GM04503 (cell line): ENCODE results near the gene RACGAP1.
A peak's percentile ranks its signal among the peaks of the same experiment; 100 is the strongest.

Experiments
- DNase-seq: peaks from one replicate; pipeline ENCODE4 v3.0.0-alpha.2; 2012; ENCODE audit warnings: low read depth

Gene RACGAP1

GRCh38 chr12:49954863-49955830, 70.1 kb downstream of the RACGAP1 start:
- no peak for DNase-seq

DNA sequence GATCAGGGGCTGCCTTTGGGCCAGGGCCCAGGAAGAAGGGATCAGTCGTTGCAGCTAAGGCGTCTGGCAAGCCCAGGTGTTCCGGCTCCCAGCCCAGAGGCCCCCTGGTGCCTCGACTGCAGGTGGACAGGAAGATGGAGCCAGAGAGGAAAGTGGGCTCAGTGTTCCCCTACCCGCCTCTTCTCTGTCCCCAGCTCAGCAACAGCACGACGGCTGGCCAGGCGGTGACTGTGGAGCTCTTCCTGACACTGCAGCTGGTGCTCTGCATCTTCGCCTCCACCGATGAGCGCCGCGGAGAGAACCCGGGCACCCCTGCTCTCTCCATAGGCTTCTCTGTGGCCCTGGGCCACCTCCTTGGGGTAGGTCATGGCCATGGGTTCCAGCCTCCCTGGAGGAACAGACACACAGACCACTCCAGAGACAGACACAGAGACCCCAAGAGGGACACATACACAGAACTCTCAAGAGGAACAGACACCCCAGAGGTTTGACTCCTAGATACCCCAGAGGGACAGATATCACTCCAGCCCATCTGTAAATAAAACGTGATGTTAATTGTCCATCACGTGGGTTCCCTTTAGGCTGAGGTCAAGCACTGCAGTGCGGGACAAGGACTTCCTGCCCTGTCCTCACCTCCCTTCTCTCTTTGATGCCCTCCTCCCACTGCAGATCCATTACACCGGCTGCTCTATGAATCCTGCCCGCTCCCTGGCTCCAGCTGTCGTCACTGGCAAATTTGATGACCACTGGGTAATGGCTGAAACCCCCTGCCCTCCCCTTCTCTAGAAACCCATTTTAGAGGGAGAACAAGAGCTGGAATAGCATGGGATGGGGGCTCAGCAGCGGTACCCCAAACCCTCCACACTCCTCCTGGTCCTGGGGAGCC, 71.1 kb downstream of the RACGAP1 start:
- DNase-seq: no peak

DNA sequence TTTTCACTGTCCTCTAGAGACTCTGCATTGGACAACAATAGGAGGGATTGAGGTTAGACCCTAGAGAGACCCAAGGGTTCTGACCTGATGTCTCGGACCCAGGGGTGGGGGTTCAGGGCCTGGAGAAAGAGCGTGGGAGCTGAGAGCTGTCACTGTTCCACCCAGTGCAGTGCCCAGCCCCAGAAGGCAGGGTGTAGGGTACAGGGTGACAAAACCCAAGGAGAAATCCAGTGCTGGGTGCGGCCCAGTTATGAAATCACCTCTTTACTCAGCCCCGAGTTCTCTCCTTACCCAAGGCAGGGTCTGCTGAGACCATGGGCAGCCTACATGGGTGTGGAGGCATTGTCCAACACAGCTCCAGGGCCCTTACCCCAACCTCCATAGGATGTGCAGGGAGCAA, 72.1 kb downstream of the RACGAP1 start:
- DNase-seq: no peak

DNA sequence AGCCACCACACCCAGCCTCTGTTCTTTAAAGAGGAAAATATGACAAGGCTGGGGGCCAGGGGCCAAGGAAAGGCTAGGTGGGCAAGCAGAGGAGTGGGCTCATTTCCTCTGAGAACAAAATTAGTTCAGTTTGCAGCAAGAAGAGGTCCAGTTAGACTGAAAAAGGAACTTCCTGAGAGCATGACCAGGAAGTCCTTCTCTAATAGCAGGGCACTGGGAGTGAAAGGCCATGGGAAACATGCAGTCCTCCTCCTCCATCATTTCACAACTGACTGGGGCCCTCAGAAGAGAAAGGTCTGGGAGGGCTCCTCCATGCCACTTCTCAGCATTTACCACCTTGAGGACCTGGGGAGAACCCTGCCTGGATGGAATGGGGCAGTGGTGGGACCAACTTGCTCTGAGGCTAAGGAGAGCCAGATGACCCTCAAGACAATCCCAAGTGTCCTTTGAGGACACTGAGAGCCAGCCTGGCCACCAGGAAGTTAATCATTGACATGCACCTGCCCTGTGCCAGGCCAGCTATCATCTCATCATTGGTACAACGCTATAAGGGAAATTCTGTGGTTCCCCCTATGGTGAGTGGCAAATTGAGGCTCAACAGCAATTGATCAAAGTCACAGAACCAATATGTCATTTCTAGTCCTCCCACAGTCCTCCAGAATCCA, 72.8 kb downstream of the RACGAP1 start:
- no peak for DNase-seq

DNA sequence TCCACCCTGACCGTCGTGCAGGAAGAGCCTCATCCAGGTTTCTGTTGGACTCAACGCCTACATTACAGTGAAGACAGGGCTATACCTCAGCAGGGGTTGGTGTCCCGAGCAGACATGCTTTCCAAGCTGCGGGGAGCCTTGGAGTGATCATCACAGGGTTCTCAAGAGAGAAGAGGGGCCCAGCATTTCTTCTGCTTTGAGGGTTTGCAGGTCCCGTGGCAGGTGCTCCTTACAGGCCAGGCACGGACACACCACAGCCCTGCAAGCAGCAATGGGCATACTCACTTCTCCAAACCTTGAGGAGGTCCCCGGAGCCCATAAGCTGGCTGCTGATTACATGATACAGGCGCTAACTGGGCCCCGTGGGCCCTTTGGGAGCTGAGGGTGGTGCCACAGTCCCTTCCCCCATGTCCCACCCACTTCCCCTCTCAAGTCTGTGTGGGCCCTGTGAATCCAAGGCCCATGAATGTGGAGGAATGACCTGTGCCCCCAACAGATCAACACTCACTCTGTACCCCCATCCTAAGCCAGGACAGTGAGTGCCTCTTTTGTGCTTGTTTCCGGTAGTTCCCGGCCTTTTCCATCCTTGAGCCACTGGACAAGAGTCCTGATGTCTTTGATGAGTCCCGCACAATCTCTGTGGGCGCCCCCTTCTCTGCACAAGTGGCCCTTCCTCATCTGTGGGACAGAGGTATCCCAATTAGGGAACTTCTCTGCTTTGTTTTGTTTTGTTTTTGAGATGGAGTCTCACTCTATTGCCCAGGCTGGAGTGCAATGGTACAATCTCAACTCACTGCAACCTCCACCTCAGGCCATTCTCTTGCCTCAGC, 73.7 kb downstream of the RACGAP1 start:
- no peak for DNase-seq

DNA sequence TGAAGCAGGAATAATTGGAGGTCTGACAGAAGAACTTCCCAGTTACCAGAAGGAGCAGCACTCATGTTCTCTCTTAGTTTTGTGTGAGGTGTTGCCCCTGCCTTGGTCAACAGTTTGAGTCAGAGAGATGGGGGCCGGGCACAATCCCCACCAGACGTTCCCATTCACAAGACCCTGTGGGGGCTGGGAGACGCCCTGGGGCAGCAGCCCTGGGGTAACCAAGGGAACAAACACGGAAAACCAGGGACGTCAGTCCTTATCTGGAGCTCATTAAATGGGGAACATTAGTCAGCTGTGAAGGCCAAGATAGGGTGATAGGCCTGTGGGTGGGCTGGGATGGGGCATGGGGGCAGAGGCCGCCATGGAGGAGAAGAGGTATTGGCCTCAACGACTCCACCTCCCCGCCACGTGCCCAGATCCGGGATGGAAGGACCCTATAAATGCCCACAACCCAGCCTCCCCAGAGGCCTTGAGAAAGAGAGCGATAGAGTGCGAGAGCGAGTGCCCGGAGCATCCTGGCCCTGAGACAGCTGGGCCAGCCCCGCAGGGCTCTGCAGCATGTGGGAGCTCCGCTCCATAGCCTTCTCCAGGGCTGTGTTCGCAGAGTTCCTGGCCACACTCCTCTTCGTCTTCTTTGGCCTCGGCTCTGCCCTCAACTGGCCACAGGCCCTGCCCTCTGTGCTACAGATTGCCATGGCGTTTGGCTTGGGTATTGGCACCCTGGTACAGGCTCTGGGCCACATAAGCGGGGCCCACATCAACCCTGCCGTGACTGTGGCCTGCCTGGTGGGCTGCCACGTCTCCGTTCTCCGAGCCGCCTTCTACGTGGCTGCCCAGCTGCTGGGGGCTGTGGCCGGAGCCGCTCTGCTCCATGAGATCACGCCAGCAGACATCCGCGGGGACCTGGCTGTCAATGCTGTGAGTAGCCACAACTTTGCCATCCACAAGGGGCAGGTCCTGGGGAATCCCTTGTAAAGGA, 74.7 kb downstream of the RACGAP1 start, which contains the start of gene AQP2:
Gene AQP2, plus strand, starts transcription at position 465 of the 979 bp plus-strand sequence. Its CDS starts 94 bp downstream, at position 559.
- no peak for DNase-seq

DNA sequence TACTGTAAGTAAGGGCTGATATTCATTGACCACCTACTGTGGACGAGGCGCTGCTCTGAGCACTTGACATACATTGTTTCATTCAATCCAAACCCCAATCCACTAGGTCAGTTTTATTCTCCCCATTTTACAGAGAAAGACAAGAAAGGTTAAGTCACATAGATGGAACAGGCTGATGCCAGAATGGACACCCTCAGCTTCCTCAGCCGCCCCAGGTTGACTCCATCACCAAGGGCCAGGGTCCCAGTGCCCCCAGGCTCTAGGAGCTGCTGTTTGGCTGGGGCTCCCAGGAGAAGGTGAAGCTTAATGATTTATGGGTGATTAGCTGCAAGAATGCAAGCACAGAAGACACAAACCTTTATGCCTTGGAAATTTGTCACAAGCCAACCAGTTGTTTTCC, 75.4 kb downstream of the RACGAP1 start:
- DNase-seq: no peak

- no peak for DNase-seq
These were observed 76.1 kb downstream of the RACGAP1 start for GRCh38 chr12:49948866-49949845.

- DNase-seq: no peak
These were observed 77.6 kb downstream of the RACGAP1 start for GRCh38 chr12:49947593-49948226.

DNA sequence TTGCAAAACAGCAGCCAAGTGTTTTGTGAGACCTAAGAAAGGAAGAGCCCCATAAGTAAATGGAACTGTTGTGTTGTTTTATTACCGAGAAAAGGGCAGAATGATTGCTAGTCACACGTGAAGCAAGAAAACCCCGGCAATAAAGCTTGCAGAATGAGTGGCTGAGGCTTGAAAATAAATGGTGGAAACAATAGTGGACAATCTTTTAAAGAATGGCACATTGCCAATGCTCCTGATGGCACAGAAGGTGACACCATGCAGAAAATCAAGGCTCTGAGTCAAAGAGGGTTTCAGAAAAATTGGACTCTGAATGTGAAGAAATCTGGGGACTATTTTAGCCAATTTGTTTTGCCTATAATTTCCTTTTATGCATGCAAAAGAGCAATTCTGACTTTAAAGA, 78.8 kb downstream of the RACGAP1 start:
- DNase-seq: no peak

DNA sequence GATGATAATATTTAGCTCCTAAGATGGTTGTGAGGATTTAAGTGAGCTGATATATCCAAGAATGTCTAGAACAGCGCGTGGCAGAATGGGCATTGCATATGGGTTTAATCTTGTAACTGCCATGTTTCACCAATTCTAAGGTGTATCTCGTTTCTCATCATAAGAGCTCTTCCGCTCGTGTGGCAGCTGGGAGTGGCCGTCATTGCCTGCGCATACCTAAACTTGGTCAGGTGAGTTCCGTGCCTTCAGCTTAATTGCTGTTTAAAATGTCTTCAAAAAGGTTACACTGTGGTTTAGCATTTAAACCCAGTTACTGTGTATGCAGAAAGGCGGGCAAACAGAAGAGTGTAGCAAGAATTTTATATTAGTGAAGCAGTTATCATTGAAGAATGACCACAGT, 79.2 kb downstream of the RACGAP1 start:
- DNase-seq: no peak

- peak; percentile 12 for DNase-seq
These were observed 79.8 kb downstream of the RACGAP1 start for GRCh38 chr12:49945394-49946080.

GRCh38 chr12:49944718-49945117, 80.6 kb downstream of the RACGAP1 start:
- DNase-seq: no peak

- DNase-seq: no peak
These were observed 81.2 kb downstream of the RACGAP1 start for GRCh38 chr12:49944046-49944445.

DNA sequence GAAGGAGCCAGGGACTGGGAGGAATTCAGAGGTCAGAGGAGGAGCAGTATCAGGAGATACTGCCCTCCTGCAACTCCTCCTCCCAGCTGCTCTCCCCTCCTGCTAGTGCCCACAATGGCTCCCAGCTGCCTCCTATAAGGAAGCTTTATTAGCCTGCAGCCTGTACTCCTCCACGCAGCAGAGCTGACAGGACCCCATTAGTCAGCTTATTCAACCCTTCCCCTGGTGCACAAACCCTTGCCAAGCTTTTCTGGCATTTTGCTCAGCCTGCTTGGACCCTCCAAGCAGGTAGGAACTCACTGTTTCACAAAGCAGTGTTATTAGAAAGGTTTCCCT, 81.7 kb downstream of the RACGAP1 start:
- DNase-seq: no peak

DNA sequence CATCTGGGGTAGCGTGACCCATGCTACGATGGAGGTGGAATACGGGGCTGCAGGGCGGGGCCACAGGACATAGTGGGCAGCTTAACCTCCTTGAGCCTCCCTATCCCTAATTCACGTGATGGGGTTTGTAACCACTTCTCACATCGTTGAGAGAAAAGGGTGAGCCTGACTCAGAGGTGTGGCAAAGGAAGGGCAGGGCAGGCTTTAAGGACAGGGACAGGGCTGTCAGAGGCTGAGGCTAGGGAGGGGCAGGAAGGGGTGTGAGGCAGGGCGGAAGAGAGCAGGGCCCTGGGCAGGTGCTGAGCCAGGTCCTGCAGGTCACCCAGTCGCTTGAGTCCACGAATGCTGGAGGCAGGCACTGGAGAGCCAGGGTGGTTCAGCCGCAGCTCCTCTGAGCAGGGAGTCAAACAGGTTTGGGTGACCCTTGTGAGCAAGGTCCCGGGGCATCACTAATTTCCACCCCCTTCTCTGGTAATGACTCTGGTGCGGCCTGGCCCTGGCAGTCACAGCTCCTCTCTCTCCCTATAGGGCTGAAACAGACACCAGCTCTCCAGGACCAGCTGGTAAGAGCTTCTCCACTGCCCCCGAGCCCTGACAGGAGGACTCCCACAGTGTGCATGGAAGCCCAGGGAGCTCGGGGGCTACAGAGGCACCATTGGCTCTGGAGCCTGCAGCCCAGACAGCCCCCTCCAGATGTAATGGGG, 82.2 kb downstream of the RACGAP1 start:
- no peak for DNase-seq

DNA sequence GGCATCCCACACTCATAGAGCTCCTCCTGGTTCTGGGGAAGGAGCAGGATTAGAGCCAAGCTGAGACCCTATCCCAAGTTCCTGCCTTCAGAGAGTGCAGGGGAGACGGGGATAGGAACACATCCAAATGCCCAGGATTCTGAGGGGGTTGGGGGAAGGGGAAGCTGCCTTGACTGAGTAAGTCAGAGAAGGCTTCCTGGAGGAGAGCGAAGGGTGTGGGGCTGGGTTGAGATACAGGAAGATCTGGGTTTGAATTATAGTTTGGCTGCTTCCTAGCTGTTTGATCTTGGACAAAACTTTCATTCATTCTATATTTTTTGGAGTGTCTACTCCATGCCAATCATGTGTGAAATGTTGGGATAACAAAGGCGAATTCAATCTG, 82.8 kb downstream of the RACGAP1 start:
- no peak for DNase-seq
